ENCODE data around the gene LHX3.

LHX3 gene

GRCh38 chr9:136174779-136175615 is 29.9 kb downstream of the LHX3 start:
- no peak for DNase-seq

GRCh38 chr9:136173648-136174290 is 31.2 kb downstream of the LHX3 start:
- no peak for DNase-seq

- no peak for DNase-seq
Measured at GRCh38 chr9:136172412-136173079, 32.4 kb downstream of the LHX3 start.

- no peak for DNase-seq
Measured at GRCh38 chr9:136171801-136172411, 33.0 kb downstream of the LHX3 start.

- no peak for DNase-seq
Measured at GRCh38 chr9:136171009-136171800, 33.7 kb downstream of the LHX3 start.

- no peak for DNase-seq
Measured at GRCh38 chr9:136170006-136170901, 34.7 kb downstream of the LHX3 start.

- DNase-seq = no peak
Measured at GRCh38 chr9:136169495-136169894, 35.4 kb downstream of the LHX3 start.

GRCh38 chr9:136163248-136163850 is 41.6 kb downstream of the LHX3 start:
- DNase-seq = no peak

GRCh38 chr9:136160995-136161610 is 43.8 kb downstream of the LHX3 start:
- DNase-seq = no peak

GRCh38 chr9:136160381-136160841 is 44.5 kb downstream of the LHX3 start:
- no peak for DNase-seq

- DNase-seq = no peak
Measured at GRCh38 chr9:136159851-136160250, 45.1 kb downstream of the LHX3 start.

GRCh38 chr9:136157477-136158265 is 47.3 kb downstream of the LHX3 start:
- DNase-seq = no peak

- DNase-seq = no peak
Measured at GRCh38 chr9:136156209-136157120, 48.5 kb downstream of the LHX3 start.

- no peak for DNase-seq
Measured at GRCh38 chr9:136155576-136155975, 49.4 kb downstream of the LHX3 start.

GRCh38 chr9:136154943-136155342 is 50.0 kb downstream of the LHX3 start:
- DNase-seq = no peak

- no peak for DNase-seq
Measured at GRCh38 chr9:136153381-136154065, 51.4 kb downstream of the LHX3 start.

- no peak for DNase-seq
Measured at GRCh38 chr9:136152931-136153330, 52.0 kb downstream of the LHX3 start.

- DNase-seq = no peak
Measured at GRCh38 chr9:136152543-136152866, 52.4 kb downstream of the LHX3 start.

Data from NCI-H226 (cell line).